ENCODE measurements around the gene TBC1D23. TPM values are rescaled to one million over a fixed set of nuclear protein-coding genes. Genes with fewer than 3 reads are reported as not detected.

TBC1D23 gene
- total and polyA plus RNA-seq, 2 of the 13 experiments (the other 11 are each of a cell fraction or from before 2014, with no cell fraction given): 28.7 to 35.4 TPM

GRCh38 chr3:100260685-100261484 is at the start of gene TBC1D23 (continued):
- TF ChIP-seq ZSCAN21 (CRISPR knock-in tag; IDR thresholded peaks at IDR 0.05; ENCODE audit: borderline replicate concordance) (0 out of 2 replicates have a peak, but pooled peaks have one; percentile 25), SRY (CRISPR knock-in tag; IDR thresholded peaks at IDR 0.05) (no peak), PITX1 (CRISPR knock-in tag; IDR thresholded peaks at IDR 0.05) (no peak; the same call in 1 of the 2 replicates), SIN3A (IDR thresholded peaks at IDR 0.05; ENCODE audit: borderline replicate concordance, low read depth, low read length) (peak; percentile 73; the same call in 1 of the 2 replicates), GATAD2A (CRISPR knock-in tag; IDR thresholded peaks at IDR 0.05) (no peak; the same call in 1 of the 2 replicates), SAFB2 (CRISPR knock-in tag; IDR thresholded peaks at IDR 0.05; ENCODE audit: borderline replicate concordance, low read depth) (no peak), ZNF782 (CRISPR knock-in tag; IDR thresholded peaks at IDR 0.05; ENCODE audit: borderline replicate concordance) (peak; percentile 81; the same call in 1 of the 2 replicates), IRF2 (CRISPR knock-in tag; IDR thresholded peaks at IDR 0.05) (peak; percentile 86), FOXO1 (CRISPR knock-in tag; IDR thresholded peaks at IDR 0.05) (peak; percentile 51), E2F1 (CRISPR knock-in tag; IDR thresholded peaks at IDR 0.05) (peak; percentile 59; the same call in 1 of the 2 replicates), ZSCAN20 (CRISPR knock-in tag; IDR thresholded peaks at IDR 0.05; ENCODE audit: borderline replicate concordance) (no peak), ZKSCAN1 (IDR thresholded peaks at IDR 0.05; ENCODE audit: low read length) (no peak), HNF4A (CRISPR knock-in tag; IDR thresholded peaks at IDR 0.05) (peak; percentile 45; the same call in 1 of the 2 replicates), SP140L (CRISPR knock-in tag; IDR thresholded peaks at IDR 0.05; ENCODE audit: borderline replicate concordance) (peak; percentile 18; the same call in 1 of the 2 replicates), TARDBP (CRISPR knock-in tag; IDR thresholded peaks at IDR 0.05) (peak; percentile 62; the same call in 1 of the 2 replicates), MEIS1 (CRISPR knock-in tag; IDR thresholded peaks at IDR 0.05; ENCODE audit: borderline replicate concordance) (peak; percentile 90; the same call in 1 of the 2 replicates), ARHGAP35 (CRISPR knock-in tag; IDR thresholded peaks at IDR 0.05; ENCODE audit: borderline replicate concordance) (no peak), ZNF879 (CRISPR knock-in tag; IDR thresholded peaks at IDR 0.05) (0 out of 2 replicates have a peak, but pooled peaks have one; percentile 32), ZFY (CRISPR knock-in tag; IDR thresholded peaks at IDR 0.05) (peak; percentile 93), ZNF10 (CRISPR knock-in tag; IDR thresholded peaks at IDR 0.05; ENCODE audit: borderline replicate concordance, low read depth) (no peak)
- TF ChIP-seq, protein P1, sequence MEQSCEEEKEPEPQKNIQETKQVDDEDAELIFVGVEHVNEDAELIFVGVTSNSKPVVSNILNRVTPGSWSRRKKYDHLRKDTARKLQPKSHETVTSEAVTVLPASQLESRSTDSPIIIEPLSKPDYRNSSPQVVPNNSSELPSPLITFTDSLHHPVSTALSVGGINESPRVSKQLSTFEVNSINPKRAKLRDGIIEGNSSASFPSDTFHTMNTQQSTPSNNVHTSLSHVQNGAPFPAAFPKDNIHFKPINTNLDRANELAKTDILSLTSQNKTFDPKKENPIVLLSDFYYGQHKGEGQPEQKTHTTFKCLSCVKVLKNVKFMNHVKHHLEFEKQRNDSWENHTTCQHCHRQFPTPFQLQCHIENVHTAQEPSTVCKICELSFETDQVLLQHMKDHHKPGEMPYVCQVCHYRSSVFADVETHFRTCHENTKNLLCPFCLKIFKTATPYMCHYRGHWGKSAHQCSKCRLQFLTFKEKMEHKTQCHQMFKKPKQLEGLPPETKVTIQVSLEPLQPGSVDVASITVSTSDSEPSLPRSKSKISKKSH (CRISPR knock-in tag; IDR thresholded peaks at IDR 0.05; ENCODE audit: borderline replicate concordance): peak; percentile 88; the same call in 1 of the 2 replicates
- TF ChIP-seq, protein P2, sequence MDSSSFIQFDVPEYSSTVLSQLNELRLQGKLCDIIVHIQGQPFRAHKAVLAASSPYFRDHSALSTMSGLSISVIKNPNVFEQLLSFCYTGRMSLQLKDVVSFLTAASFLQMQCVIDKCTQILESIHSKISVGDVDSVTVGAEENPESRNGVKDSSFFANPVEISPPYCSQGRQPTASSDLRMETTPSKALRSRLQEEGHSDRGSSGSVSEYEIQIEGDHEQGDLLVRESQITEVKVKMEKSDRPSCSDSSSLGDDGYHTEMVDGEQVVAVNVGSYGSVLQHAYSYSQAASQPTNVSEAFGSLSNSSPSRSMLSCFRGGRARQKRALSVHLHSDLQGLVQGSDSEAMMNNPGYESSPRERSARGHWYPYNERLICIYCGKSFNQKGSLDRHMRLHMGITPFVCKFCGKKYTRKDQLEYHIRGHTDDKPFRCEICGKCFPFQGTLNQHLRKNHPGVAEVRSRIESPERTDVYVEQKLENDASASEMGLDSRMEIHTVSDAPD (CRISPR knock-in tag; IDR thresholded peaks at IDR 0.05): no peak

All from HepG2 (cell line).